Thoracic aorta (tissue), 2 donors: ENCODE results near the gene CWC22. TPM values are rescaled to one million over a fixed set of nuclear protein-coding genes. Genes with fewer than 3 reads are reported as not detected.

Source experiments
- ATAC-seq: fragments of 150-250 bp; one replicate; pipeline ENCODE4 v1.8.0; 2017; ENCODE audit warnings: low read depth; ENCODE audit not compliant: insufficient number of reproducible peaks, low FRiP score
- DNase-seq: peaks from one replicate; pipeline ENCODE4 v3.0.0-alpha.2; 2020; ENCODE audit warnings: low spot score
- H3K27ac ChIP-seq, 2 donors: fragments of 200-600 bp; sonication (generic); 1 replicate in 1 of 2; 2 replicates in 1 of 2; pipeline ENCODE4 v1.5.1; 2016; ENCODE audit warnings: mild to moderate bottlenecking in 2 of 2, moderate library complexity in 2 of 2
- H3K27me3 ChIP-seq: fragments of 200-600 bp; sonication (generic); replicated peaks from 2 replicates; pipeline ENCODE4 v1.6.0; 2016; ENCODE audit warnings: mild to moderate bottlenecking; ENCODE audit not compliant: insufficient read depth
- H3K36me3 ChIP-seq: fragments of 200-600 bp; sonication (generic); one replicate; pipeline ENCODE4 v1.5.1; 2016
- H3K4me1 ChIP-seq, 2 donors: fragments of 200-600 bp; sonication (generic); 1 replicate in 1 of 2; 2 replicates in 1 of 2; pipeline versions ENCODE4 v1.5.1 to v1.6.0; 2016; ENCODE audit warnings: low read depth in 2 of 2, mild to moderate bottlenecking in 1 of 2; ENCODE audit not compliant: control insufficient read depth in 1 of 2
- H3K4me3 ChIP-seq: fragments of 200-600 bp; sonication (generic); 2 replicates; pipeline ENCODE4 v1.5.1; 2016; ENCODE audit warnings: mild to moderate bottlenecking
- H3K9me3 ChIP-seq: fragments of 200-600 bp; sonication (generic); 2 replicates; pipeline ENCODE4 v1.5.1; 2016
- CTCF ChIP-seq: fragments of 200-600 bp; sonication (generic); IDR thresholded peaks from one replicate; pipeline ENCODE4 v1.5.1; 2019; ENCODE audit warnings: antibody characterized with exemption
- total RNA-seq, 2 donors: library from RNA; depleted of rRNA; stranded (reverse); fragments of >200 nt; gene quantifications; one replicate each; pipeline versions ENCODE4 v1.1.0 to v1.2.3, GENCODE V29; 2016

CWC22 gene
- total RNA-seq, 2 donors from 2014 or later: 20.0 to 32.5 TPM

- H3K27me3 ChIP-seq: no peaks in the 10 kb centered on the region
- H3K4me1 ChIP-seq: peaks cover 12 to 17% of the 10 kb centered on the region in 2 donors
- TF ChIP-seq CTCF: no peak
- ATAC-seq: no peak
- H3K4me3 ChIP-seq: no peak overlapping the region
- no peaks in the 10 kb centered on the region for H3K9me3 ChIP-seq
- H3K36me3 ChIP-seq: no peaks in the 10 kb centered on the region
- no peak overlapping the region for H3K27ac ChIP-seq
- DNase-seq: no peak
These were observed 4.0 kb downstream of the CWC22 start for GRCh38 chr2:180003073-180003472.

- H3K27me3 ChIP-seq: no peaks in the 10 kb centered on the region
- no peak overlapping the region for H3K4me3 ChIP-seq
- DNase-seq: no peak
- no peak for TF ChIP-seq CTCF
- no peak overlapping the region for H3K27ac ChIP-seq
- H3K9me3 ChIP-seq: no peaks in the 10 kb centered on the region
- no peak for ATAC-seq
- no peaks in the 10 kb centered on the region for H3K36me3 ChIP-seq
- peaks cover 12 to 17% of the 10 kb centered on the region in 2 donors for H3K4me1 ChIP-seq
These were observed 4.8 kb downstream of the CWC22 start for GRCh38 chr2:180002198-180002770.

GRCh38 chr2:180001726-180002125 lies 5.4 kb downstream of the CWC22 start:
- no peaks in the 10 kb centered on the region for H3K36me3 ChIP-seq
- DNase-seq (no peak), ATAC-seq (no peak)
- TF ChIP-seq CTCF: no peak
- no peaks in the 10 kb centered on the region for H3K9me3 ChIP-seq
- H3K27ac ChIP-seq: no peak overlapping the region
- H3K4me1 ChIP-seq: peaks cover 15 to 17% of the 10 kb centered on the region in 2 donors
- no peaks in the 10 kb centered on the region for H3K27me3 ChIP-seq
- no peak overlapping the region for H3K4me3 ChIP-seq

GRCh38 chr2:180000434-180000833 lies 6.7 kb downstream of the CWC22 start:
- ATAC-seq (no peak), DNase-seq (no peak)
- H3K27me3 ChIP-seq: no peaks in the 10 kb centered on the region
- no peak overlapping the region for H3K4me3 ChIP-seq
- TF ChIP-seq CTCF: no peak
- no peaks in the 10 kb centered on the region for H3K9me3 ChIP-seq
- no peak overlapping the region for H3K27ac ChIP-seq
- peaks cover 7 to 10% of the 10 kb centered on the region in 2 donors for H3K4me1 ChIP-seq
- no peaks in the 10 kb centered on the region for H3K36me3 ChIP-seq

- no peaks in the 10 kb centered on the region for H3K27me3 ChIP-seq
- DNase-seq (no peak), ATAC-seq (no peak)
- H3K27ac ChIP-seq: no peak overlapping the region
- H3K36me3 ChIP-seq: no peaks in the 10 kb centered on the region
- H3K9me3 ChIP-seq: no peaks in the 10 kb centered on the region
- no peak for TF ChIP-seq CTCF
- peaks cover 0 to 10% of the 10 kb centered on the region in 2 donors for H3K4me1 ChIP-seq
- H3K4me3 ChIP-seq: no peak overlapping the region
These were observed 8.1 kb downstream of the CWC22 start for GRCh38 chr2:179999000-179999399.
